Nephron (organoid): ENCODE data around the gene PDLIM1.

ENCODE experiments used
- H3K27ac Mint-ChIP-seq, 3 experiments: 2 replicates each; pipeline ENCODE4 v1.8.0; 2020; ENCODE audit warnings: mixed read lengths in 3 of 3, mild to moderate bottlenecking in 2 of 3, moderate library complexity in 1 of 3
- H3K27me3 Mint-ChIP-seq: 2 replicates; pipeline ENCODE4 v1.8.0; 2021; ENCODE audit warnings: low read depth, mild to moderate bottlenecking, moderate library complexity, mixed read lengths
- H3K36me3 Mint-ChIP-seq: 2 replicates; pipeline ENCODE4 v1.8.0; 2020; ENCODE audit warnings: low read depth, mixed read lengths
- H3K4me1 Mint-ChIP-seq: 2 replicates; pipeline ENCODE4 v1.8.0; 2020; ENCODE audit warnings: mixed read lengths
- H3K4me3 Mint-ChIP-seq, 3 experiments: 2 replicates each; pipeline ENCODE4 v1.8.0; 2020; ENCODE audit warnings: mild to moderate bottlenecking in 3 of 3, mixed read lengths in 3 of 3, moderate library complexity in 2 of 3
- H3K9me3 Mint-ChIP-seq: 2 replicates; pipeline ENCODE4 v1.8.0; 2020; ENCODE audit warnings: mixed read lengths
- CTCF ChIP-seq, 3 experiments: fragments of 200-600 bp; sonication (generic); IDR thresholded peaks; one replicate each; pipeline ENCODE4 v1.5.0; 2021; ENCODE audit warnings: antibody characterized with exemption in 3 of 3; ENCODE audit not compliant: unreplicated experiment in 3 of 3

Gene PDLIM1

GRCh38 chr10:95264227-95265051 is 26.4 kb downstream of the PDLIM1 start:
- no peak for TF ChIP-seq CTCF (IDR thresholded peaks at IDR 0.05; ENCODE audit: unreplicated experiment in 3 of 3)
- Mint-ChIP-seq H3K27me3 (no peaks in the 10 kb centered on the region), H3K9me3 (no peaks in the 10 kb centered on the region), H3K36me3 (peaks cover 19% of the 10 kb centered on the region), H3K27ac (peak overlapping the region in 2 of 3 experiments; percentile 54 to 59), H3K4me3 (no peak overlapping the region), H3K4me1 (peaks cover 27% of the 10 kb centered on the region)

GRCh38 chr10:95263864-95264226 is 27.0 kb downstream of the PDLIM1 start:
- no peak for TF ChIP-seq CTCF (IDR thresholded peaks at IDR 0.05; ENCODE audit: unreplicated experiment in 3 of 3)
- Mint-ChIP-seq H3K36me3 (peaks cover 20% of the 10 kb centered on the region), H3K27ac (peak overlapping the region in 1 of 3 experiments; percentile 76), H3K9me3 (no peaks in the 10 kb centered on the region), H3K27me3 (no peaks in the 10 kb centered on the region), H3K4me1 (peaks cover 25% of the 10 kb centered on the region), H3K4me3 (no peak overlapping the region)

- Mint-ChIP-seq H3K9me3 (no peaks in the 10 kb centered on the region), H3K4me1 (peaks cover 16% of the 10 kb centered on the region)
These were observed 27.9 kb downstream of the PDLIM1 start for GRCh38 chr10:95262763-95263518.

GRCh38 chr10:95261926-95262325 is 28.9 kb downstream of the PDLIM1 start:
- no peak overlapping the region for H3K27ac Mint-ChIP-seq
- no peak overlapping the region for H3K4me3 Mint-ChIP-seq
- peaks cover 36% of the 10 kb centered on the region for H3K36me3 Mint-ChIP-seq
- peaks cover 15% of the 10 kb centered on the region for H3K4me1 Mint-ChIP-seq
- H3K27me3 Mint-ChIP-seq: no peaks in the 10 kb centered on the region
- H3K9me3 Mint-ChIP-seq: no peaks in the 10 kb centered on the region
- no peak for TF ChIP-seq CTCF (IDR thresholded peaks at IDR 0.05; ENCODE audit: unreplicated experiment in 3 of 3)

More at GRCh38 chr10:95262763-95263518, 27.9 kb downstream of the PDLIM1 start:
- peaks cover 28% of the 10 kb centered on the region for H3K36me3 Mint-ChIP-seq
- H3K27ac Mint-ChIP-seq: peak overlapping the region; percentile 7 to 81 (median 76)
- TF ChIP-seq CTCF (IDR thresholded peaks at IDR 0.05; ENCODE audit: unreplicated experiment in 3 of 3): no peak
- H3K27me3 Mint-ChIP-seq: no peaks in the 10 kb centered on the region
- H3K4me3 Mint-ChIP-seq: no peak overlapping the region

- Mint-ChIP-seq H3K9me3 (peaks cover 2% of the 10 kb centered on the region), H3K36me3 (peaks cover 39% of the 10 kb centered on the region), H3K4me3 (no peak overlapping the region), H3K27ac (peak overlapping the region; percentile 74 to 88 (median 81)), H3K27me3 (no peaks in the 10 kb centered on the region), H3K4me1 (peaks cover 9% of the 10 kb centered on the region)
- TF ChIP-seq CTCF (IDR thresholded peaks at IDR 0.05; ENCODE audit: unreplicated experiment in 3 of 3): no peak
These were observed 29.8 kb downstream of the PDLIM1 start for GRCh38 chr10:95260909-95261552.
